ENCODE measurements around the gene MGMT. TPM values are rescaled to one million over a fixed set of nuclear protein-coding genes. Genes with fewer than 3 reads are reported as not detected.

Gene MGMT
- total RNA-seq, 2 donors from 2014 or later: 18.3 to 25.5 TPM

GRCh38 chr10:129481641-129482040 is 14.6 kb downstream of the MGMT start:
- Histone ChIP-seq H3K27me3 (replicated peaks; ENCODE audit: insufficient read depth) (no peaks in the 10 kb centered on the region), H3K4me1 (ENCODE audit: control insufficient read depth in 1 of 2, low read depth in 2 of 2) (no peaks in the 10 kb centered on the region), H3K27ac (no peak overlapping the region), H3K9me3 (peaks cover 36% of the 10 kb centered on the region), H3K36me3 (no peaks in the 10 kb centered on the region), H3K4me3 (no peak overlapping the region)
- TF ChIP-seq CTCF (IDR thresholded peaks at IDR 0.05): no peak
- DNase-seq (ENCODE audit: low spot score) (no peak), ATAC-seq (ENCODE audit: insufficient number of reproducible peaks, low FRiP score, low read depth) (no peak)

- Histone ChIP-seq H3K4me1 (ENCODE audit: control insufficient read depth in 1 of 2, low read depth in 2 of 2) (no peaks in the 10 kb centered on the region), H3K9me3 (peaks cover 36% of the 10 kb centered on the region), H3K27me3 (replicated peaks; ENCODE audit: insufficient read depth) (no peaks in the 10 kb centered on the region), H3K27ac (no peak overlapping the region), H3K4me3 (no peak overlapping the region), H3K36me3 (no peaks in the 10 kb centered on the region)
- DNase-seq (ENCODE audit: low spot score) (no peak), ATAC-seq (ENCODE audit: insufficient number of reproducible peaks, low FRiP score, low read depth) (no peak)
- TF ChIP-seq CTCF (IDR thresholded peaks at IDR 0.05): no peak
Measured at GRCh38 chr10:129483430-129484010, 16.5 kb downstream of the MGMT start.

GRCh38 chr10:129486805-129487204 is 19.8 kb downstream of the MGMT start:
- ATAC-seq (ENCODE audit: insufficient number of reproducible peaks, low FRiP score, low read depth) (no peak), DNase-seq (ENCODE audit: low spot score) (no peak)
- Histone ChIP-seq H3K27ac (no peak overlapping the region), H3K9me3 (peaks cover 45% of the 10 kb centered on the region), H3K27me3 (replicated peaks; ENCODE audit: insufficient read depth) (no peaks in the 10 kb centered on the region), H3K36me3 (no peaks in the 10 kb centered on the region), H3K4me1 (ENCODE audit: control insufficient read depth in 1 of 2, low read depth in 2 of 2) (no peaks in the 10 kb centered on the region), H3K4me3 (no peak overlapping the region)
- TF ChIP-seq CTCF (IDR thresholded peaks at IDR 0.05): no peak

- Histone ChIP-seq H3K9me3 (peaks cover 18% of the 10 kb centered on the region), H3K27me3 (replicated peaks; ENCODE audit: insufficient read depth) (no peaks in the 10 kb centered on the region), H3K36me3 (no peaks in the 10 kb centered on the region), H3K4me3 (no peak overlapping the region), H3K4me1 (ENCODE audit: control insufficient read depth in 1 of 2, low read depth in 2 of 2) (no peaks in the 10 kb centered on the region), H3K27ac (no peak overlapping the region)
- DNase-seq (ENCODE audit: low spot score) (no peak), ATAC-seq (ENCODE audit: insufficient number of reproducible peaks, low FRiP score, low read depth) (no peak)
- no peak for TF ChIP-seq CTCF (IDR thresholded peaks at IDR 0.05)
Measured at GRCh38 chr10:129491123-129491734, 24.2 kb downstream of the MGMT start.

- no peaks in the 10 kb centered on the region for H3K36me3 ChIP-seq
- H3K4me3 ChIP-seq: no peak overlapping the region
- TF ChIP-seq CTCF (IDR thresholded peaks at IDR 0.05): no peak
- peaks cover 18% of the 10 kb centered on the region for H3K9me3 ChIP-seq
- no peak for DNase-seq (ENCODE audit: low spot score)
- no peaks in the 10 kb centered on the region for H3K4me1 ChIP-seq (ENCODE audit: control insufficient read depth in 1 of 2, low read depth in 2 of 2)
- ATAC-seq (ENCODE audit: insufficient number of reproducible peaks, low FRiP score, low read depth): no peak
- no peaks in the 10 kb centered on the region for H3K27me3 ChIP-seq (replicated peaks; ENCODE audit: insufficient read depth)
- no peak overlapping the region for H3K27ac ChIP-seq
Measured at GRCh38 chr10:129494176-129494575, 27.1 kb downstream of the MGMT start.
